ENCODE results near the gene SYTL2.

- TF ChIP-seq, protein P1, sequence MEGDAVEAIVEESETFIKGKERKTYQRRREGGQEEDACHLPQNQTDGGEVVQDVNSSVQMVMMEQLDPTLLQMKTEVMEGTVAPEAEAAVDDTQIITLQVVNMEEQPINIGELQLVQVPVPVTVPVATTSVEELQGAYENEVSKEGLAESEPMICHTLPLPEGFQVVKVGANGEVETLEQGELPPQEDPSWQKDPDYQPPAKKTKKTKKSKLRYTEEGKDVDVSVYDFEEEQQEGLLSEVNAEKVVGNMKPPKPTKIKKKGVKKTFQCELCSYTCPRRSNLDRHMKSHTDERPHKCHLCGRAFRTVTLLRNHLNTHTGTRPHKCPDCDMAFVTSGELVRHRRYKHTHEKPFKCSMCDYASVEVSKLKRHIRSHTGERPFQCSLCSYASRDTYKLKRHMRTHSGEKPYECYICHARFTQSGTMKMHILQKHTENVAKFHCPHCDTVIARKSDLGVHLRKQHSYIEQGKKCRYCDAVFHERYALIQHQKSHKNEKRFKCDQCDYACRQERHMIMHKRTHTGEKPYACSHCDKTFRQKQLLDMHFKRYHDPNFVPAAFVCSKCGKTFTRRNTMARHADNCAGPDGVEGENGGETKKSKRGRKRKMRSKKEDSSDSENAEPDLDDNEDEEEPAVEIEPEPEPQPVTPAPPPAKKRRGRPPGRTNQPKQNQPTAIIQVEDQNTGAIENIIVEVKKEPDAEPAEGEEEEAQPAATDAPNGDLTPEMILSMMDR (IDR thresholded peaks at IDR 0.05), result no peak
- TF ChIP-seq POLR2A (IDR thresholded peaks at IDR 0.05) (no peak), EP300 (IDR thresholded peaks at IDR 0.05) (no peak)
Observed at GRCh38 chr11:85712953-85713352, 98.0 kb downstream of the SYTL2 start.

Measured in tibial nerve (tissue), 4 donors.